Hepatocyte (in vitro differentiated cells): Measurements from ENCODE around the gene EML4. TPM values are rescaled to one million over a fixed set of nuclear protein-coding genes. Genes with fewer than 3 reads are reported as not detected.

Source experiments
- DNase-seq: peaks from one replicate; pipeline ENCODE4 v3.0.0-alpha.2; 2016; ENCODE audit warnings: low spot score
- H2AFZ ChIP-seq: fragments of 200-600 bp; sonication (generic); 2 replicates; pipeline ENCODE4 v1.6.0; 2016; ENCODE audit warnings: antibody characterized with exemption, mild to moderate bottlenecking
- H3K27ac ChIP-seq: fragments of 200-600 bp; sonication (generic); 2 replicates; pipeline ENCODE4 v1.5.1; 2016; ENCODE audit warnings: mild to moderate bottlenecking
- H3K27me3 ChIP-seq: fragments of 200-600 bp; sonication (generic); 2 replicates; pipeline ENCODE4 v1.6.1; 2016
- H3K36me3 ChIP-seq: fragments of 200-600 bp; sonication (generic); replicated peaks from 2 replicates; pipeline ENCODE4 v1.5.1; 2016; ENCODE audit warnings: low read depth; ENCODE audit not compliant: insufficient read depth
- H3K4me1 ChIP-seq: fragments of 200-600 bp; sonication (generic); 2 replicates; pipeline ENCODE4 v1.5.1; 2016; ENCODE audit warnings: mild to moderate bottlenecking, moderate library complexity; ENCODE audit not compliant: insufficient read depth
- H3K4me2 ChIP-seq: fragments of 200-600 bp; sonication (generic); 2 replicates; pipeline ENCODE4 v1.6.0; 2016
- H3K4me3 ChIP-seq: fragments of 200-600 bp; sonication (generic); 2 replicates; pipeline ENCODE4 v1.5.1; 2016; ENCODE audit warnings: mild to moderate bottlenecking
- H3K79me2 ChIP-seq: fragments of 200-600 bp; sonication (generic); 2 replicates; pipeline ENCODE4 v1.6.0; 2017; ENCODE audit warnings: mild to moderate bottlenecking
- H3K9me2 ChIP-seq: fragments of 200-600 bp; sonication (generic); replicated peaks from 2 replicates; pipeline ENCODE4 v1.6.0; 2017; ENCODE audit warnings: mild to moderate bottlenecking; ENCODE audit not compliant: insufficient read depth
- H3K9me3 ChIP-seq: fragments of 200-600 bp; sonication (generic); 2 replicates; pipeline ENCODE4 v1.5.1; 2016; ENCODE audit warnings: low read depth, mild to moderate bottlenecking
- H4K20me1 ChIP-seq: fragments of 200-600 bp; sonication (generic); 2 replicates; pipeline ENCODE4 v1.6.0; 2016; ENCODE audit warnings: mild to moderate bottlenecking; ENCODE audit not compliant: insufficient read depth, poor library complexity, severe bottlenecking
- CTCF ChIP-seq: fragments of 200-600 bp; sonication (generic); IDR thresholded peaks from 2 replicates; pipeline ENCODE4 v1.5.1; 2016; ENCODE audit warnings: antibody characterized with exemption, mild to moderate bottlenecking; ENCODE audit not compliant: poor library complexity
- EZH2 ChIP-seq: fragments of 200-600 bp; sonication (generic); IDR thresholded peaks from 2 replicates; pipeline ENCODE4 v1.6.1; 2016; ENCODE audit warnings: antibody characterized with exemption, mild to moderate bottlenecking, borderline replicate concordance
- EZH2phosphoT487 ChIP-seq: fragments of 200-600 bp; sonication (generic); IDR thresholded peaks from one replicate; pipeline ENCODE4 v1.6.1; 2018; ENCODE audit warnings: antibody characterized with exemption, mild to moderate bottlenecking, low read depth, moderate library complexity; ENCODE audit not compliant: unreplicated experiment, severe bottlenecking
- WGBS: methylation state at CpG from one replicate; pipeline ENCODE4 v1.1.6; 2016; ENCODE audit warnings: low lambda C conversion rate; ENCODE audit errors: missing lambda C conversion rate; 5-methylcytosine and 5-hydroxymethylcytosine counted together
- polyA plus RNA-seq: library from polyadenylated mRNA; unstranded; fragments of >200 nt; fragmentation: Nextera tagmentation; extraction: Ambion mirVana; gene quantifications from 2 replicates; pipeline ENCODE4 v1.2.1, GENCODE V29; 2016
- total RNA-seq: library from RNA; depleted of rRNA; stranded (reverse); fragments of >200 nt; gene quantifications from 2 replicates; pipeline ENCODE4 v1.2.3, GENCODE V29; 2014

Gene EML4
- total and polyA plus RNA-seq, 2 experiments from 2014 or later = 49.9 to 86.8 TPM

DNA sequence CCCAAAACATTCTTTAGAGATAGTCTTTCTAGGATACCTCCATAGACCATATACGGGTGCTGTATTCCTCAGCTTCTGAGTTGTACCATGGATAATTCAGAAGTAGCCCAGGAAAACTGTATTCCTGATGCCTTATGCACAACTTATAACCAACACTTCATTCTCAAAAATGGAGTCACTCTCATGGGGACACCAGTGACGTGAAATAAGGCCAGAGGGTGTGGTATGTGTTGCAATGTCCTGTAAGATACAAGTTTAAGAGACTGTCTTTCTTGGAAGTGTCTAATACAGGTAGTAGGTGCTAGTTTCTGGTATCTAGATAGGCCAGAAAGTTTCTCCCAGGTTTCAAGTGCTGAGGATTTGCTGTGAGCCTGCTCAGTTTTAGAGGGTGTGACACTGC is 155.8 kb downstream of the EML4 start:
- Histone ChIP-seq H3K36me3 (no peaks in the 10 kb centered on the region), H3K9me2 (no peaks in the 10 kb centered on the region), H2AFZ (no peak overlapping the region), H3K4me2 (no peak overlapping the region), H3K27ac (no peak overlapping the region), H3K4me3 (no peak overlapping the region), H3K9me3 (no peaks in the 10 kb centered on the region), H3K79me2 (no peaks in the 10 kb centered on the region), H3K27me3 (no peaks in the 10 kb centered on the region), H3K4me1 (no peaks in the 10 kb centered on the region), H4K20me1 (no peaks in the 10 kb centered on the region)
- 94% methylated on average over 2 of the region's 2 CpGs for WGBS
- TF ChIP-seq EZH2 (no peak), EZH2phosphoT487 (no peak), CTCF (no peak)
- DNase-seq = no peak

- H3K4me1 ChIP-seq = no peaks in the 10 kb centered on the region
- no peak overlapping the region for H3K4me3 ChIP-seq
- H3K4me2 ChIP-seq = no peak overlapping the region
- WGBS = 100% methylated on average over 1 of the region's 1 CpG
- H3K9me2 ChIP-seq = no peaks in the 10 kb centered on the region
- no peak for DNase-seq
- H3K79me2 ChIP-seq = no peaks in the 10 kb centered on the region
- no peaks in the 10 kb centered on the region for H3K36me3 ChIP-seq
- H3K9me3 ChIP-seq = no peaks in the 10 kb centered on the region
- H4K20me1 ChIP-seq = no peaks in the 10 kb centered on the region
- no peak for TF ChIP-seq EZH2phosphoT487
- TF ChIP-seq CTCF = no peak
- TF ChIP-seq EZH2 = no peak
- H3K27ac ChIP-seq = no peak overlapping the region
- no peaks in the 10 kb centered on the region for H3K27me3 ChIP-seq
- H2AFZ ChIP-seq = no peak overlapping the region
Observed at GRCh38 chr2:42325609-42326008, 156.5 kb downstream of the EML4 start.

GRCh38 chr2:42327125-42327524 is 158.0 kb downstream of the EML4 start:
- Histone ChIP-seq H3K36me3 (no peaks in the 10 kb centered on the region), H2AFZ (no peak overlapping the region), H3K27me3 (no peaks in the 10 kb centered on the region), H3K4me2 (no peak overlapping the region), H3K27ac (no peak overlapping the region), H3K4me1 (no peaks in the 10 kb centered on the region), H4K20me1 (no peaks in the 10 kb centered on the region), H3K79me2 (no peaks in the 10 kb centered on the region), H3K4me3 (no peak overlapping the region), H3K9me3 (no peaks in the 10 kb centered on the region), H3K9me2 (no peaks in the 10 kb centered on the region)
- no peak for DNase-seq
- WGBS = 86% methylated on average over 4 of the region's 4 CpGs
- TF ChIP-seq EZH2phosphoT487 (no peak), CTCF (no peak), EZH2 (no peak)

DNA sequence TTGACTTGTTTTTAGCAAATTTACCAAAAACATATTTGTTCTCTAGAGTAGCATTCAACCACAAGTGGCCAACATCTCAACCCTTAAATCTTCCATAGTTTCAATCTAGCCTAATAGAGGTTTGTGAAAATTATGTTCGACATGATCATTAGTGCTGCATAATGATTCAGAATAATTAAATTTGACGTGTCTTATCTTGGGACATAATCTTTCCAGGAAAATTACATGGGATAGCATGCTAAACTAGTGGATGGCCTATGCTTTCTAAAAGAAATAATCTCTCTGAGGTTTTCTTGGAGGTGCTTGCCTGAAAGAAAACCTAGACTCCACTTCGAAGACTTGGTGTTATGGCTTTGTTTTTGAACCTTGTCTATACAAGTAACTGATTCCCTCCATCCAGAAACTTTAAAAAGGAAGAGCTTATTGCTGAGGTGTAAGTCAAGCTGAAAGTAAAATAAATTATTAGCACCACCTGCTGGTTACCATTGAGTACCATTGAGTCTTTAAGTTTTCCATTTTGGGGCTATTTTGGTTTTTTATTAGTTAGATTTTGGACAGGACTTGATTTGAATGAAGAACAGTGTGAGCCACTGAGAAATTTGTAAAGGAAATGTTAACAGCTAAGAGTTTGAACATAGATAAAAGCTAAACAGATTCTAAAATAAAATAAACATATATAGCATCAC is 159.1 kb downstream of the EML4 start:
- H3K4me2 ChIP-seq = no peak overlapping the region
- H3K27me3 ChIP-seq = no peaks in the 10 kb centered on the region
- TF ChIP-seq CTCF (peak; percentile 59), EZH2 (no peak)
- no peaks in the 10 kb centered on the region for H3K9me3 ChIP-seq
- no peaks in the 10 kb centered on the region for H3K4me1 ChIP-seq
- WGBS = 73% methylated on average over 3 of the region's 3 CpGs
- H3K36me3 ChIP-seq = no peaks in the 10 kb centered on the region
- no peaks in the 10 kb centered on the region for H4K20me1 ChIP-seq
- no peak overlapping the region for H3K27ac ChIP-seq
- H2AFZ ChIP-seq = no peak overlapping the region
- peak; percentile 34 for DNase-seq
- H3K4me3 ChIP-seq = no peak overlapping the region
- no peaks in the 10 kb centered on the region for H3K9me2 ChIP-seq
- no peaks in the 10 kb centered on the region for H3K79me2 ChIP-seq
